Keratinocyte (primary cell): ENCODE data around the gene DEGS2. TPM values are rescaled to one million over a fixed set of nuclear protein-coding genes. Genes with fewer than 3 reads are reported as not detected.
"Not testable (repeated sequence)": the region's sequence is repeated elsewhere in the genome, so short reads cannot be mapped to it uniquely, and the experiment has no call there.

Experiments used
- DNase-seq: peaks from one replicate; pipeline ENCODE4 v3.0.0-alpha.2; 2011; ENCODE audit warnings: low read depth, missing footprints, low spot score
- FAIRE-seq: peaks from 2 replicates; lab custom pipeline; 2011; peaks lifted over from hg19 to GRCh38; lab: Jason Lieb, UNC
- H2AFZ ChIP-seq: 2 replicates; pipeline ENCODE4 v1.6.0; 2012; ENCODE audit warnings: low read length, control low read depth, inconsistent platforms; ENCODE audit not compliant: control insufficient read depth
- H3K27ac ChIP-seq: 2 replicates; pipeline ENCODE4 v1.5.1; 2011; ENCODE audit warnings: low read length; ENCODE audit not compliant: control insufficient read depth, insufficient read depth
- H3K27me3 ChIP-seq: 3 replicates; pipeline ENCODE4 v1.6.0; 2011; ENCODE audit warnings: low read length; ENCODE audit not compliant: control insufficient read depth, insufficient read depth; ENCODE audit errors: extremely low read depth
- H3K36me3 ChIP-seq, 2 experiments: 2 replicates in 1 of 2; 3 replicates in 1 of 2; pipeline ENCODE4 v1.5.1; 2011; ENCODE audit warnings: low read length in 2 of 2, mild to moderate bottlenecking in 1 of 2; ENCODE audit not compliant: control insufficient read depth in 2 of 2, insufficient read depth in 2 of 2; ENCODE audit errors: extremely low read depth in 1 of 2
- H3K4me1 ChIP-seq: 3 replicates; pipeline ENCODE4 v1.5.1; 2011; ENCODE audit warnings: low read length; ENCODE audit not compliant: control insufficient read depth, insufficient read depth; ENCODE audit errors: extremely low read depth
- H3K4me2 ChIP-seq: 3 replicates; pipeline ENCODE4 v1.6.0; 2011; ENCODE audit warnings: low read depth, low read length; ENCODE audit not compliant: control insufficient read depth, insufficient read depth; ENCODE audit errors: extremely low read depth
- H3K4me3 ChIP-seq, 3 experiments: fragments of 200-600 bp in 1 of 3; sonication (generic) in 1 of 3; 2 replicates in 2 of 3; 3 replicates in 1 of 3; pipeline ENCODE4 v1.5.1; 2011 to 2016; ENCODE audit warnings: low read length in 3 of 3, mild to moderate bottlenecking in 3 of 3, control low read depth in 2 of 3, inconsistent platforms in 1 of 3, low read depth in 1 of 3, mixed read lengths in 1 of 3, mixed run types in 1 of 3, moderate library complexity in 1 of 3; ENCODE audit not compliant: control insufficient read depth in 2 of 3, insufficient read depth in 2 of 3; ENCODE audit errors: extremely low read depth in 1 of 3
- H3K79me2 ChIP-seq: 2 replicates; pipeline ENCODE4 v1.6.0; 2012; ENCODE audit warnings: low read length; ENCODE audit not compliant: control insufficient read depth, insufficient read depth
- H3K9ac ChIP-seq: 3 replicates; pipeline ENCODE4 v1.6.0; 2011; ENCODE audit warnings: low read length; ENCODE audit not compliant: control insufficient read depth, insufficient read depth; ENCODE audit errors: extremely low read depth
- H3K9me1 ChIP-seq: 3 replicates; pipeline ENCODE4 v1.6.0; 2011; ENCODE audit warnings: low read length; ENCODE audit not compliant: control insufficient read depth, insufficient read depth; ENCODE audit errors: extremely low read depth
- H3K9me3 ChIP-seq: 2 replicates; pipeline ENCODE4 v1.5.1; 2012; ENCODE audit warnings: low read depth, low read length; ENCODE audit not compliant: control insufficient read depth
- H4K20me1 ChIP-seq: 3 replicates; pipeline ENCODE4 v1.6.0; 2011; ENCODE audit warnings: low read length; ENCODE audit not compliant: control insufficient read depth, insufficient read depth; ENCODE audit errors: extremely low read depth
- EZH2 ChIP-seq: IDR thresholded peaks from one replicate; pipeline ENCODE4 v1.6.1; 2012; ENCODE audit warnings: inconsistent platforms, mild to moderate bottlenecking, low read length, moderate library complexity
- dilution Hi-C: fragments of 300-500 bp; cut with MboI; formaldehyde crosslinking; loops from one replicate; pipeline ENCODE4 v1.7.0; 2020; ENCODE audit warnings: low sequenced_read_pairs; ENCODE audit not compliant: extremely low pct_ligation_motif_present
- polyA plus RNA-seq, 5 experiments: library from polyadenylated mRNA; depleted of rRNA in 3 of 5; stranded (reverse) in 3 of 5; stranded (forward) in 1 of 5; unstranded in 1 of 5; fragments of >200 nt; gene quantifications; 1 replicate in 1 of 5; 2 replicates in 3 of 5; 3 replicates in 1 of 5; pipeline versions ENCODE4 v1.2.1 to v1.2.3, GENCODE V29; 2011 to 2012; ENCODE audit warnings: missing spikeins in 2 of 5, low read depth in 1 of 5, low replicate concordance in 1 of 5
- TF ChIP-seq, protein P1 (sequence below), 3 experiments: IDR thresholded peaks in 1 of 3; conservative IDR thresholded peaks in 1 of 3; optimal IDR thresholded peaks in 1 of 3; 2 replicates in 2 of 3; 3 replicates in 1 of 3; pipeline versions ENCODE3 to v1.5.1; 2011; ENCODE audit warnings: low read length in 3 of 3, mild to moderate bottlenecking in 3 of 3, moderate library complexity in 2 of 3, control low read depth in 1 of 3, inconsistent platforms in 1 of 3; ENCODE audit not compliant: insufficient read depth in 2 of 3; ENCODE audit errors: extremely low read depth in 1 of 3

DEGS2 gene
- polyA plus RNA-seq, 1 donor (not counting 4 experiments of a cell fraction or from before 2014, with no cell fraction given): 0.46 TPM

DNA sequence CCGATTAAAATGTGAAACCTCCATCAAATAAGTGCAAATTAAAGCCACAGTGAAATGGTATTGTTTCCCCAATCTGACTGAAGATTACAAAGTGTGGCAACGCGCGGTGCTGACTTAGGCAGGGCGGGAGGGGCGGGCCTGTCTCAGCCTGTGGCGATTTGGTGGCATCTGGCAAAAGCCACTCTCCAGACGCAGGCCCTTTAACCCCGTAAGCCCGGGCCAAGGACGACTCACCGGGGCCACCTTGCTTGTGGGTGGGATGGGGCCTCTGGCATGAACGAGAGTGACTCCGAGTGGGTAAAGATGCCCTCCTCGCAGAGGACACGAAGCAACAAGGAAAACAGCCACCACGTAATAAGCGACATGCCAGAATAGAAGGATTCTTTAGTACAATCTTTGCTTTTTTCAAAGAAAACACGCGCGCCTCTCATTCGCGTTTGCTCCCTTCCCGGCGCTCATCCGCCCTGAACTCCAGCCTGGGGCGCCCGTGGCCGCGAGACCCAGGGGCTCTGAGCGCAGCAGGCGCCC is 815 bp downstream of the DEGS2 start:
- peaks cover 30% of the 10 kb centered on the region for H3K27me3 ChIP-seq
- TF ChIP-seq, protein P1, sequence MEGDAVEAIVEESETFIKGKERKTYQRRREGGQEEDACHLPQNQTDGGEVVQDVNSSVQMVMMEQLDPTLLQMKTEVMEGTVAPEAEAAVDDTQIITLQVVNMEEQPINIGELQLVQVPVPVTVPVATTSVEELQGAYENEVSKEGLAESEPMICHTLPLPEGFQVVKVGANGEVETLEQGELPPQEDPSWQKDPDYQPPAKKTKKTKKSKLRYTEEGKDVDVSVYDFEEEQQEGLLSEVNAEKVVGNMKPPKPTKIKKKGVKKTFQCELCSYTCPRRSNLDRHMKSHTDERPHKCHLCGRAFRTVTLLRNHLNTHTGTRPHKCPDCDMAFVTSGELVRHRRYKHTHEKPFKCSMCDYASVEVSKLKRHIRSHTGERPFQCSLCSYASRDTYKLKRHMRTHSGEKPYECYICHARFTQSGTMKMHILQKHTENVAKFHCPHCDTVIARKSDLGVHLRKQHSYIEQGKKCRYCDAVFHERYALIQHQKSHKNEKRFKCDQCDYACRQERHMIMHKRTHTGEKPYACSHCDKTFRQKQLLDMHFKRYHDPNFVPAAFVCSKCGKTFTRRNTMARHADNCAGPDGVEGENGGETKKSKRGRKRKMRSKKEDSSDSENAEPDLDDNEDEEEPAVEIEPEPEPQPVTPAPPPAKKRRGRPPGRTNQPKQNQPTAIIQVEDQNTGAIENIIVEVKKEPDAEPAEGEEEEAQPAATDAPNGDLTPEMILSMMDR (optimal IDR thresholded peaks at IDR 0.05 in 1 of 3, IDR thresholded peaks at IDR 0.05 in 1 of 3, conservative IDR thresholded peaks at IDR 0.05 in 1 of 3; ENCODE audit: extremely low read depth in 1 of 3, insufficient read depth in 2 of 3, low read length in 3 of 3): no peak
- peak; percentile 84 for TF ChIP-seq EZH2
- no peak overlapping the region for H3K9ac ChIP-seq
- H3K9me1 ChIP-seq: no peaks in the 10 kb centered on the region
- peaks cover 10% of the 10 kb centered on the region for H3K9me3 ChIP-seq
- H3K4me1 ChIP-seq: peaks cover 14% of the 10 kb centered on the region
- H4K20me1 ChIP-seq: no peaks in the 10 kb centered on the region
- no peaks in the 10 kb centered on the region for H3K36me3 ChIP-seq
- dilution Hi-C loops: no loop called here
- peak overlapping the region; percentile 58 for H3K4me2 ChIP-seq
- H3K79me2 ChIP-seq: no peaks in the 10 kb centered on the region
- peak overlapping the region; percentile 18 to 40 (median 38) for H3K4me3 ChIP-seq
- DNase-seq (no peak), FAIRE-seq (no peak)
- H2AFZ ChIP-seq: no peak overlapping the region
- no peak overlapping the region for H3K27ac ChIP-seq

DNA sequence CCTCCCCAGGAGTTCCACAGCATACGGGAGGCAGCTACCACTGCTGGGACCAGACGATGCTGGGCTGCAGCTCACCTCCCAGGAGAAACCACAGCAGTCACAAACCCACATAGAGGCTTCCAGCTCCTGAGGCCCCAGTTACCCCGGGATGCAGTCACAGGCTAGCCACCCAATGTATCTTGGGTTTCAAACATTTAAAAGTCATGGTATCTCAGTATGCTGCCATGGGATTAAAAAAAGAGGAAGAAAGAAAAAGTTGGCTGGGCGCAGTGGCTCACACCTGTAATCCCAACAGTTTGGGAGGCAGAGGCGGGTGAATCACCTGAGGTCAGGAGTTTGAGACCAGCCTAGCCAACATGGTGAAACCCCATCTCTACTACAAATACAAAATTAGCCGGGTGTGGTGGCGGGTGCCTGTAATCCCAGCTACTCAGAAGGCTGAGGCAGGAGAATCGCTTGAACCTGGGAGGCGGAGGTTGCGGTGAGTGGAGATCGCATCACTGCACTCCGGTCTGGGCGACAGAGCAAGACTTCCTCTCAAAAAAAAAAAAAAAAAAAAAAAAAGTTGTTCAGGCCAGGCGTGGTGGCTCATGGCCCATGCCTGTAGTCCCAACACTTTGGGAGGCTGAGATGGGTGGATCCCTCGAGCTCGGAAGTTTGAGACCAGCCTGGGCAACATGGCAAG is 1.8 kb downstream of the DEGS2 start:
- H3K36me3 ChIP-seq, DNase-seq, H3K4me2 ChIP-seq, H3K9ac ChIP-seq, H3K79me2 ChIP-seq, H3K27ac ChIP-seq, H2AFZ ChIP-seq, FAIRE-seq, H3K9me3 ChIP-seq, H3K4me3 ChIP-seq, dilution Hi-C loops, H4K20me1 ChIP-seq, H3K9me1 ChIP-seq: not testable (repeated sequence)
- peaks cover 30% of the 10 kb centered on the region for H3K27me3 ChIP-seq
- H3K4me1 ChIP-seq: peaks cover 14% of the 10 kb centered on the region
